GM15510 (cell line): ENCODE results near the gene SARNP.

Experiments
- POLR2A ChIP-seq: IDR thresholded peaks from 3 replicates; pipeline ENCODE4 v1.6.1; 2011; ENCODE audit warnings: borderline replicate concordance; ENCODE audit not compliant: insufficient read length; ENCODE audit errors: extremely low read depth

Gene SARNP

DNA sequence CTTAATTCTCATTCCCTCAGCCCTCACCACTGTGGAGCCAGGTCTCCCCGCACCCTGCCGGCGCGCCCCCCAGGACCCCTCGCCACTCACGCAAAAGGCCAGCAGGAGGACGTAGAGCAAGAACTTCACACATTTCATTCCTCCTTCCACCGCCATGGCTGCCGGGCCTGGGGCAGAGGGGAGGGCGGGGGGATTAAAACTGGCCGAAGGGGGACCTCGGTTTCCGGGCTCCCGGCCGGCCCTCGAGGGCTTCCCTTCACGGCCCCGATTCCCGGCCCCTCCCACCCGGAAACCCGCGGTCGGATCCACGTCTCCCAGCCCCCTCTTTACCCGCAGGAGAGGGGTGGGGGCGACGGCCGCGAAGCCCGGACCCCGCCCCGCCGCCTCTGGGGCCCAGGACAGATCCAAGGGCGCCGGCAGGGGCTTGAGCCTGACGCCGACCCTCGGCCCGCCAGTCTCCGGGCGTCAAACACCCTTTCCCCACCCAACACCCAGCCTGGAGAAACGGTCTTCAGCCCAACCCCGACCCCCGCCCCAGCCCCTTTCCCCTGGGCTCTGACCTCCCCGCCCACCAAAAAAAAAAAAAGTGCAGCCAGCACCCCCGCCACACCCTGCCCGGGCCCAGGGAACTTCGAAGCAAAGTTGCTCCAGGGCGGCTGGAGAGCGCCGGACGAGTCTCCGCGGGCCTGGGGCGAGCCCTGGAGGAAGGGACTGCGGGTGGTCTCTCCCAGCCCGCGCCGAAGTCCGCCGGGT is 89.2 kb downstream of the SARNP start:
- no peak for TF ChIP-seq POLR2A

DNA sequence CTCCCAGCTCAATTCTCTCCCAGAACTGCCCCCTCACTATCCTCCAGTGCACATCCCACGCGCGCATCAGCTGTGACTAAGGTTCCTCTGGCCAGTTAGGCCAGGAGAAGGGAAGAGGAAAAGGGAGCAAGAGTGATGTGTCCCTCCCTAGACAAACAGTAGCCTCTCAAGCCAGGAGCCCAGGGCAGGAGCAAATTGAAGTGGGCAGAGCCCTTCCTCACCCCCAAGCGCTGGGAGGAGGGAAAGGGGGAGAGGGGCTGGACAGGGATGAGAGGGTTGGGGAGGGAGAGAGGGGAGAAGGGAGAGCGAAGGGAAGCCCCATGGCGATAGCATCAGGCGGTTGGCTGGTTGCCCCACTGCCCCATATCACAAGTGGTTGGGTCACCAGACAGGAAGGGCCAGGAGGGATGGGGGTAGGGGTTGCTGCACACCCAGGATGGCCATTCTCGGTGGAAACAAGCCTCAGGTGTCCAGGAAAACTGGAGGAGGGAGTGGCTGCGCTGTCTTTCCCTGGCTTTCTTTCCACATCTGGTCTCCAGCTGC is 89.8 kb downstream of the SARNP start:
- TF ChIP-seq POLR2A: no peak

DNA sequence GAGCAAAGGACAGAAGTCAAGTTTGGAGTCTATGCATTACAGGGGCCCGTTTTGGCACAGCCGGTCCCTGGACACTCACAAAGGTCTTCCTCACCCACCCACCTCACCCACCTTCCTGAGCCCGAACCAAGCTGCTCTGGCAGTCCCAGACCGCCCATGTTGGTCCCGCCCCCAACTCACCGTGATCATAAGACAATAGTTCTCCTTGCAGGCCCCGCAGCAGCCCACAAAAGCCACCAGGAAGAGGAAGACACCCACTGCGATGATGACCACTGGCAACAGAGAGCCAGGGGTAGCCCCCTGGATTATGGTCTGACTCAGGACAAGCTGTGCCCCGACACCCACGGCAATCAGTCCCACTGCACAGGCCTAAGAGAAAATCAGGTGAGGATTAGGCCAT is 90.6 kb downstream of the SARNP start:
- no peak for TF ChIP-seq POLR2A

GRCh38 chr12:55725556-55725955 is 92.0 kb downstream of the SARNP start:
- TF ChIP-seq POLR2A: no peak

DNA sequence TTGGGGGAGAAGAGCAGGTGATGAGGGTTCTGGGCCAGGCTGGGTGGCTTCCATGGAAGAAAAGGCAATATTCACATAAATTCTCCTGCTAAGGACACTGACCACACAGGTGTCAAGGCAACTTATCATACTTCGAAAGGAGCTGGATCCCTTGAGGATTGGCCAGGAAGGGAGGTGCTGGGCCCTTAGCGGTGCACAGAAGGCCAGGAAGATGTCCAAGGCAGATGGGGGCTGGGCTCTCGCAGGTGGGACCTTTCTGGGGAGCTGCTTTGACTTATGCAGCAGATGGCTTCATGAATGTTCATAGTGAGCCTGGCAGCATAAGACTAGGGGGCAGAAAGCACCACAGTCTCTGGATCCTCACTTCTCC is 92.6 kb downstream of the SARNP start:
- TF ChIP-seq POLR2A: no peak

GRCh38 chr12:55724226-55724939 is 93.1 kb downstream of the SARNP start:
- TF ChIP-seq POLR2A: no peak

GRCh38 chr12:55723516-55724225 is 93.9 kb downstream of the SARNP start:
- no peak for TF ChIP-seq POLR2A

DNA sequence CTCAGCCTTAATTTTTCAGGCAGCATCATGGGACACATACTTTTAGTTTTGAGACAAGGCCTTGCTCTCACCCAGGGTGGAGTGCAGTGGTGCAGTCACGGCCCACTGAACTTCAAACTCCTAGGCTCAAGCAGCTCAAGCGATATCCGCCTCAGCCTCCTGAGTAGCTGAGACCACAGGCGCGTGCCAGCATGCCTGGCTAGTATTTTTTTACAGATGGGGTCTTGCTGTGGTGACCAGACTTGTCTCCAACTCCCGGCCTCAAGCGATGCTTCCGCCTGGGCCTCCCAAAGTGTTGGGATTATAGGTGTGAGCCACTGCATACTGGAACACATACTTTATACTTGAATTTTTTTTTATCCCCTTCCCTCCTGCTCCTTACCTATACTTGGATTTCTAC is 94.6 kb downstream of the SARNP start:
- TF ChIP-seq POLR2A: no peak

GRCh38 chr12:55721601-55722213 is 95.8 kb downstream of the SARNP start:
- TF ChIP-seq POLR2A: no peak

GRCh38 chr12:55720894-55721444 is 96.6 kb downstream of the SARNP start:
- TF ChIP-seq POLR2A: no peak

GRCh38 chr12:55720071-55720564 is 97.4 kb downstream of the SARNP start, which contains the start of gene RDH5:
Gene RDH5 (plus strand): TSS chr12:55720393. CDS start chr12:55721185, 792 bp downstream.
- TF ChIP-seq POLR2A: no peak

GRCh38 chr12:55719371-55719770 is 98.2 kb downstream of the SARNP start:
- no peak for TF ChIP-seq POLR2A

GRCh38 chr12:55718624-55719275 is 98.8 kb downstream of the SARNP start:
- TF ChIP-seq POLR2A: no peak

DNA sequence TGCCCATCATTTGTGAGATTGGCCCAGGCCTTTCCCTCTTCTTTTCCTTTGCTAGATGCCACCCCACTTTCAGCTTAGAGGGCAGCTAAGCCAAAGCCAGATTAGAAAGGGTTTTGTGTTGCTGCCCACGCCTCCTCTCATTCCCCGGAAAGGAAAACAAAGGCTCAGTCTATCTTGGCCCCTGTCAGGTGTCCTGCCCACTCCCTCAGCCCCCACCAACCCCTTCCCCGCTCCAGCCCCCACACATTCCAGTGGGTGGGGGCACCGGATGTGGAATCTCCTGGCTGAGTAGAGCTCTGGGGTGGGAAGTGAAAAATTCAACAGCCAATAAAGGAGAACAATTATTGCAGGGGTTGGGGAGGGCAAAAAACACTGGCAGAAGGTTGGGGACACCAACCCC is 99.5 kb downstream of the SARNP start:
- no peak for TF ChIP-seq POLR2A
